KG1 (cell line): ENCODE results near the gene KIF25.
"Not testable (repeated sequence)": the region's sequence is repeated elsewhere in the genome, so short reads cannot be mapped to it uniquely, and the experiment has no call there.

ENCODE experiments used
- DNase-seq: peaks from one replicate; lab custom pipeline; 2025; lab: John Stamatoyannopoulos, UW

Gene KIF25

DNA sequence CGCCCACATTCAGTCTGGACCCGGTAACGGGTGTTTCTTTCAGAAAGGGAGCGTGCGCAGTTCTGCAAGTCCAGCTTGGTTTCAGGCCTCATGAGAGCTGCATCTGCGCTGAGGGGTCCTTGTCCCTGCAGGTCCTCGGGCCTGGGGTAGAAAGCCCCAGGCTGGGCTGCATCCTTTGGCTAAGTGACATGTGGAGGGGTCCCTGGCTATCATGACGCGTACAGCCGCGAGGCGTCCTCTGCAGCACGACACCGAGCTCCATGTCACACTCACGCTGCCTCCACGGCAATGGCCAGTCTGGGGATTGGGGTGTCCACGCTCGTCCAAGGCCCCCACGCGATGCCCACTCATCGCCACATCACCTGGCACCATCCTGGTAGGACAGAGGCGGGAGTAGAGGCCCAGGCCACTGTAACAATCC is 1.7 kb upstream of the KIF25 start:
- no peak for DNase-seq

GRCh38 chr6:167996424-167997199 is 859 bp upstream of the KIF25 start:
- no peak for DNase-seq

DNA sequence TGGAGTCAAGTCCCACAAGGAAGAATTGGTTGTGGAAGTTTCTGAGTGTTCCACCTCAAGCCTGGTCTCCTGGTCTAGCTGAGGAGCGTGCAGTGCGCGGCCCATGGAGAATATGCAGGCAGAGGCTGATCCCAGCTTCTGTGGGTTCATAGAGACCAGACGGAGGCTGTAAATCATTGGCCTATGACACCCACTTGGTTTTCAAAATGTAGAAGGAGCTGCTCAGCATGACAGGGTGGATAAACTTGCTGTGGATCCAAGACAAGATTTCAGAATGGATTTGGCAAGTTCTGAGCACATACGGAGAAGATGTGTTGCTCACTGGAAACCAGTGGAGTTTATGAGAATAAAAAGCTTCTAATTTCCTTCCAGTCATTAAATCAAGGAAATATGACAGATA is 744 bp downstream of the KIF25 start:
- no peak for DNase-seq

- no peak for DNase-seq
Observed at GRCh38 chr6:168000198-168001028, 2.9 kb downstream of the KIF25 start.

- no peak for DNase-seq
Observed at GRCh38 chr6:168001029-168001332, 3.5 kb downstream of the KIF25 start.

GRCh38 chr6:168001514-168001913 is 4.0 kb downstream of the KIF25 start:
- not testable (repeated sequence) for DNase-seq

GRCh38 chr6:168002804-168003203 is 5.3 kb downstream of the KIF25 start:
- DNase-seq = no peak

GRCh38 chr6:168004023-168004422 is 6.6 kb downstream of the KIF25 start:
- no peak for DNase-seq

- DNase-seq = no peak
Observed at GRCh38 chr6:168004945-168005344, 7.5 kb downstream of the KIF25 start.

- DNase-seq = no peak
Observed at GRCh38 chr6:168005796-168006195, 8.3 kb downstream of the KIF25 start.

DNA sequence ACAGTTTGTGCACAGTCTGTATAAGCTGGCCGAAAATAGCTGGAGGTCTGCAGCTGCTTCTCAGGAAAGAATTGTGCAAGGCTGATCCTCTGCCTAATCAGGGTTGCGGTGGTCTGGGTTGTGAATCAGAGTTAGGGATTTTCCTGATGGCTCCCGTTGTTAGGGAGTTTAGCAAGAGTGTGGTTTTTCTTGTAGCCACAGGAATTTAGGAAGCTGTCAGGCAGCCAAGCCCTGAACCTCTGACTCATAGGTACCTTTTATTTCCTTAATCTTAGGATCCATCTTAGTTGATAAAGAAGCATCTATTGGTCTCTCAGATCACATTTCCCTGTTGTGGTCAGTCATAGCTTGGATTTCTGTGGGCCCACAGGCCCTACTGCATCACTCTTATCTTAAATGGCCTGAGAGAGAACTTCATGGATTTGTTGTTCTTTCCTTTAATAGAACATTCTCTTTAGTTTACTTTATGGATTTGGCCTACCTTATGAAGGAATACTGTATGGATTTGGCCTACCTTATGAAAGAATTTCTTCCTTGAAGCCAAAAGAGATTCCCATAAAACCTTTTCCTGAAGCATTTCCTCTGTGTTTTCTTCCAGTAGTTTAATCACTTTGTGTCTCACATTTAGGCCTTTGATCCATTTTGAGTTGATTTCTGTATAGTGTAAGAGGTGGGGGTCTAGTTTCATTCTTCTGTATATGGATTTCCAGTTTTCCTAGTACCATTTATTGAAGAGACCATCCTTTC is 10.3 kb downstream of the KIF25 start:
- no peak for DNase-seq

DNA sequence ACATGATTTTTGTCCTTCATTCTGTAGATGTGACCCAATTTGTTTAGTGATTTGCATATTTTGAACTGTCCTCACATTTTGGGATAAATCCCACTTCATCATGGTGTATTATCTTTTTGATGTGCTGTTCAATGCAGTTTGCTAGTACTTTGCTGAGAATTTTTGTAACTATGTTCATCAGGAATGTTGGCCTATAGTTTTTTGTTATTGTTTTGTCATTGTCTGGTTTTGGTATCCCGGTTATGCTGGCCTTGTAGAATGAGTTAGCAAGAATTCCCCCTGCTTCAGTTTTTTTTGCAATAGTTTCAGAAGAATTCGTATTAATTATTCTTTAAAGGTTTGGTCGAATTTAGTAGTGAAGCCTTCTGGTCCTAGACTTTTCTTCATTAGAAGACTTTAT is 11.9 kb downstream of the KIF25 start:
- no peak for DNase-seq

- DNase-seq = no peak
Observed at GRCh38 chr6:168011291-168011690, 13.8 kb downstream of the KIF25 start.

DNA sequence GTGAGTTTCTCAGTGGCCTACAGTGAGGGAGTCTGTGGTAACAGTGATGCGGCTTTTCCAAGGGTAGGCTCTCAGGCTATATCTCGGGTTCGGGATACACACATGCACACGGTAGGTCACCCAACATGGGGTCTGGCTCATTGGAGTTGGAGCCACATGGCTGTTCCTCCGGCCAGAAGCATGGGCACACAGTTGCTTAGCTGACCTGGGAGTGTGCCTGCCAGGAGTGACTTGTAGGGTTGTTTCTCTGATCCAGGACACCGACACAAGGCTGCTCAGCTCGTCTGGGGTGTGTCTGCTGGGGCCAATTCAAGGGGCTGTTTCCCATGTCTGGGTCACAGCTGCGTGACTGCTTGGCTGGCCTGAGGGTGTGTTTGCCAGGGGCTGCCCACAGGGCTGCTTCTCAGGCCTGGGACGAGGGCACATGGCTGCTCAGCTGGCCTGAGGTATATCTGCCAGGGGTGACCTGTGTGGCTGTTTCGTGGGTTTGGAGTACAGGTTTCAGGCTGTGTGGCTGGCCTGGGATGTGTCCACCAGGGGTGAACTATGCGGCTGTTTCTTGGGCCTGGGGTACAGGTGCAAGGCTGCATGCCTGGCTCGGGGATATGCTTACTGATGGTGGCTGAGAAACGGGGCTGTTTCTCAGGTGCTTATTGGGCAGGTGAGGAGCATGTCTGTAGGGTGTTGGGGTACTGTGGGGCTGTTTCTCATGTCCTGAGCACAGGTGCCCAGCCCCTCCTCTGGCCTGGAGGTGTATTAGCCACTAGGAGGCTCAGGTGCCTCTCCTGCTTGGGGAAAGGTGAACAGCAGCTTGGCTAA is 15.2 kb downstream of the KIF25 start:
- no peak for DNase-seq

GRCh38 chr6:168013250-168013915 is 15.9 kb downstream of the KIF25 start:
- DNase-seq = no peak

DNA sequence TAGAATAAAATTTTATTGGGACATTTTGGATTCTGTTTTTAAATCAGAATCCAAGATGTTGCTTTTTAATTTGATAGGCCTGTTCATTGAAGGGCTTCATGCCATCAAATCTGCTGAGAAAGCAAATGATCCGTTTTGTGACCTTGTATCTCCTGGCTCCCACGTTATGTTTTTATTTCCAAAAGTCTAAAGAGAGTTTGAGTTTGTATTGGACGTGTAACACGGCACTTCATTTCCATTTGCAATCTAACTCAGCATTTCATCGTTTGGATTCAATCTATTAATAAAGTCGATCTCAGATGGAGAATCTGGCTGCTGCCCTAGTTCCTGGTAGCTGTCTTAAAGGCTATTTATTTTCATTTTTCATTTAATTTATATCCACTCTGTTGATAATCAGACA is 17.0 kb downstream of the KIF25 start:
- no peak for DNase-seq

DNA sequence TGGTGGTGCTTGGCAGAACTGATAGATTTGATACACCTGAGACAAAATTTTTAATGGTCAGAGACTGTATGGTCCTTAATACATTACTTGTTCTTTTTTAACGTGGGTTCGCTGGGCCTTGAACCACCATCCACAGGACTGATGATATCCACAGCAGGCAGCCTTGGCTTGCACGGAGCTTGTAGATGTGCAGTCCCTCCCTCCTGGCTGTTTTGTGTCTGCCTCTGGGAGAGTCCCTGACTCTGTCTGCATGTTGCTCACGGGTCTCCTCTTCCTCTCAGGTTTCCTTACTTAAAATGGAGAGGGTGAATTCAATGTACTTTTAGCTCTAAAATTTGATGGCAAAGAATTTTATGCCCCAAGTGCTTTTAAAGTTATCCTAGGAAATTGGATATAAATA is 17.5 kb downstream of the KIF25 start:
- DNase-seq = no peak

GRCh38 chr6:168015482-168016175 is 18.2 kb downstream of the KIF25 start:
- no peak for DNase-seq

DNA sequence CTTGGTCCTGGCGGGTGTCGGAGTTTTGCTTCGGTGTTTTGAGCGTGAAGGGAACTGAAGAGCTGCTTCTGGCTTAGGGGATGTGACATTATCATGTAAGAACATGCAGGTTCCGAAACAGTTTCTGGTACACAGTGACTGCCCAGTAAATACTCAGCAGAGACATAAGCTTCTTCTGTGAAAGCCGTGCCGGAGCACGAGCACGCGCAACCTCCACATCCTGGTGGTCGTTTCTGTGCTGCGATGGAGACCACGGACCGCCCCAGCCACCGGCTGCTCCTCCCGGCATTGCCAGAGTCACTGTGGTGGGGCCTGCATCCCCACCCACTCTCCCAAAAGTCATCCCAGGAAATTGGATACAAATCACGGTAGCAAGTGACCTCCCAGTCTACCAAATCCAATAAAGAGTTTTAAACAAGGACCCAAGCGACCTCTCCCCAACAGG is 18.7 kb downstream of the KIF25 start:
- no peak for DNase-seq

- no peak for DNase-seq
Observed at GRCh38 chr6:168016721-168017525, 19.5 kb downstream of the KIF25 start.
